ENCODE measurements around the gene GADD45G.

The GADD45G gene

DNA sequence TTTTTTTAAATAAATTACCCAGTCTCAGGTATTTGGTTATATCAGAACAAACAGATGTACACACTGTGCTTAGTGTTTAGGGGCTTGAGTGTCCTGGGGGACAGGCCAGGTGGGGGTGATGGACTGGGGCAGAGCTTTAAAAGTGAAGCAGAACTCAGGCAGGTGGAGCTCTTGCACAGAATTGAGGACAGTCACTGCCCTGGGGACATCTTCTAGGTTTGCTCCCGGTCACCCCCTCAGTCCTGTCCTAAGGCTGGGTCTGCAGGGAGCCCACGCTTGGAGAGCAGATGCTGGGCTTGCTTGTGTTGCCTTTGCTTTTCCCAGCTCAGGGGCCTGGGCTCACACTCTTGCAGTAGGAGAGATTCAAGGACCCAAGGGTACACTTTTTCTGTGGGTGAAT, 10.8 kb downstream of the GADD45G start:
- Mint-ChIP-seq H3K27me3 (no peaks in the 10 kb centered on the region), H3K4me1 (no peaks in the 10 kb centered on the region), H3K4me3 (no peak overlapping the region), H3K27ac (no peak overlapping the region), H3K36me3 (no peaks in the 10 kb centered on the region), H3K9me3 (no peaks in the 10 kb centered on the region)

DNA sequence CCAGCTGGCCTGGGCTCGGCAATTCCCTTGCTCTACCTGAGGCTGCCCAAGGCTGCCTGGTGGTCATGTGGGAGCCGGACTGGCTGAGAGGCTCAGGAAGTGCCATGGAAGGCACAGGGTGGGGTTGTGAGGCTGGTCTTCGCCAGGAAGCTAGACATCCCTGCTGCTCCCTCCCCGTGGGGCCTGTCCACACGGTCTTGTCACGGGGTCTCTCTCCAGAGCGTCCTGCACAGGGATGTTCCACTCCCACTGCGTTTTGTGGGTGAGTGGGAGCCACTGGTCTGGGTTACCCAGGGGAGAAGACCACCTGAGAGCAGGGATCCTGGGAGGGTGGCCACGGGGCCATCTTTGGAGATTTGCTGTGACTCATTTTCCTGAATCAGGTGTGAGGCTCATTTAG, 11.6 kb downstream of the GADD45G start:
- no peaks in the 10 kb centered on the region for H3K9me3 Mint-ChIP-seq
- H3K27me3 Mint-ChIP-seq: no peaks in the 10 kb centered on the region
- H3K27ac Mint-ChIP-seq: no peak overlapping the region
- no peaks in the 10 kb centered on the region for H3K36me3 Mint-ChIP-seq
- no peak overlapping the region for H3K4me3 Mint-ChIP-seq
- no peaks in the 10 kb centered on the region for H3K4me1 Mint-ChIP-seq

DNA sequence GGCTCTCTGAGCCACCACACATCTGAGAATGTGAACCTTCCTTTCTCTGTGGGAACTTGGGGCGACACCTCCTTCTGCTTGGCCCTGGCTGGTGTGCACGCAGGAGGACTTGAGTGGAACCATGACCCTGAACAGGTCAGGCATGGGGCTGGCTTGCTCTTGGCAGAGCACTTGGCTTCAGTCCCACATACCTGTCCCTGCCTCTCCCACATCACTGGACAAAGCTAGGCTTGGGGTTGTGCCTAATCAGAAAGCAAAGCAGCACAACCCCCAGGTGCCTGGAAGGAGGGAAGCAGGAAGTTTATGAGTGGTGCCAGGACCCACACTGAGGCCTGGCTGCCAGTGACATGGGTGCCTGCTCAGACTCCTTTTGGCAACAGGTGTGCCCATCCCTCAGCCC, 13.2 kb downstream of the GADD45G start:
- H3K27ac Mint-ChIP-seq: no peak overlapping the region
- H3K27me3 Mint-ChIP-seq: no peaks in the 10 kb centered on the region
- no peak overlapping the region for H3K4me3 Mint-ChIP-seq
- no peaks in the 10 kb centered on the region for H3K9me3 Mint-ChIP-seq
- no peaks in the 10 kb centered on the region for H3K4me1 Mint-ChIP-seq
- no peaks in the 10 kb centered on the region for H3K36me3 Mint-ChIP-seq

DNA sequence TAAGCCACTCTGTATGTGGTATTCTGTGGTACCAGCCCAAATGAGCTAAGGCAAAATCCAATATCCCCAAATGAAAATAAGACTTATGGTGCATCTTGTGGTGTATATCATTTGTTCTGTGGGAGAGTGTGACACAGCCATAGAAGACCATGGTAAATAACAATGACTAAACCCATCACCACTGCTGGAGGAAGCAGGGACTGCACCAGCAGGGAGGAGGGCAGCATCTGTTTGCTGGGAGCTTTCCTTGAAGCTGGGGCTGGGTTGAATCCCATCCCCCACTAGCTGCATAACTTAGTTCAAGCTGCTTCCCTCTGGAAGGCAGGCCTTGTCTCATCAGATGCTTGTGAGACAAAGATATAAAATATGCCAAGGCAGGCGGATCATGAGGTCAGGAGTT, 14.2 kb downstream of the GADD45G start:
- H3K4me1 Mint-ChIP-seq: no peaks in the 10 kb centered on the region
- no peaks in the 10 kb centered on the region for H3K27me3 Mint-ChIP-seq
- no peak overlapping the region for H3K27ac Mint-ChIP-seq
- H3K36me3 Mint-ChIP-seq: no peaks in the 10 kb centered on the region
- no peaks in the 10 kb centered on the region for H3K9me3 Mint-ChIP-seq
- H3K4me3 Mint-ChIP-seq: no peak overlapping the region

DNA sequence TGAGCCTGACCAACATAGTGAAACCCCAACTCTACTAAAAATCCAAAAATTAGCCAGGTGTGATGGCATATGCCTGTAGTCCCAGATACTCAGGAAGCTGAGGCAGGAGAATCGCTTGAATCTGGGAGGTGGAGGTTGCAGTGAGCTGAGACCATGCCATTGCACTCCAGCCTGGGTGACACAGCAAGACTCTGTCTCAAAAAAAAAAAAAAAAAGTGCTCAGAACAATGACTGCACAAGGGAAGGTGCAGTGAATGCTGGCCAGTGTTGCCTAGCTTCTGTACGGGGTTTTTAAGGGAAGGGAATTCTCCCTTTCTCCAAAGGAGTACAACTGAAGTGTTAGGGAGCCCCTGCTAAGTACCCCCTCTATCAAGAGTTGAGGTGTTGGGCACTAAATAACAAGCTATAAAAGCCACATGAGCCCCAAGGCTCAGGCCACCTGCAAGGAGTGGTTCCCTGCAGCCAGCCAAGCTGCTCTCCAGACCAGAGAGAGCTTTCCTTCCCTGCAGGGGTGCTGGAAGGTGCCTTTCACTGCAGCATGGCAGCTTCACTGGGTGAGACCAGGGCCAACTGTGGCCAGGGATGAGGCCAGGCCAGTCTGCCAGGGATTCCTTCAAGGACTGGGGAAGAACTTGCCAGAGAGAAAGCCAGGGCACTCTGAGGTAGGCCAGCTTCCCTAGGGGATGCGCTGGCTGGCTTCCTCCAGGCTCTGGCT, 14.8 kb downstream of the GADD45G start:
- H3K4me3 Mint-ChIP-seq: no peak overlapping the region
- H3K4me1 Mint-ChIP-seq: no peaks in the 10 kb centered on the region
- H3K36me3 Mint-ChIP-seq: no peaks in the 10 kb centered on the region
- H3K9me3 Mint-ChIP-seq: no peaks in the 10 kb centered on the region
- H3K27ac Mint-ChIP-seq: no peak overlapping the region
- H3K27me3 Mint-ChIP-seq: no peaks in the 10 kb centered on the region

DNA sequence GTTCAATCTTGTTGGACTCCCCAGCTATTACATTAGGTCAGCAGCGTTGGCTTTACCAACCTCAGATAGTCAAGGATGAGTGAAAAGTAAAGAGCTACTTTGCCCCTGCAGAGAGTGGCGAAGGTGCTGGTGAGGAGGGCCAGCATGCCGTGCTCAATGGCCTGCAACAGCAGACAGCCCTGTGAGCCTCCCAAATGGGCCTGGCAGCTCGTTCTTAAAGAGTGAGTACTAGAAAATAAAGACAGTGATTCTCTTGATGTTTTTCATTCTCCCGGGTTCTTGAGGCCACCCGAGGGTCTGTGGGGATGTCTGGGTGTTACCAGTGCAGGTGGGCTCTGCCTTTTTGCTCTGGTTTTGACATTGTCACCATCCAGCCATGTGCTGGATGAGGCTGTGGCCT, 16.2 kb downstream of the GADD45G start:
- H3K9me3 Mint-ChIP-seq: no peaks in the 10 kb centered on the region
- no peaks in the 10 kb centered on the region for H3K4me1 Mint-ChIP-seq
- no peak overlapping the region for H3K27ac Mint-ChIP-seq
- no peaks in the 10 kb centered on the region for H3K27me3 Mint-ChIP-seq
- H3K36me3 Mint-ChIP-seq: no peaks in the 10 kb centered on the region
- no peak overlapping the region for H3K4me3 Mint-ChIP-seq

DNA sequence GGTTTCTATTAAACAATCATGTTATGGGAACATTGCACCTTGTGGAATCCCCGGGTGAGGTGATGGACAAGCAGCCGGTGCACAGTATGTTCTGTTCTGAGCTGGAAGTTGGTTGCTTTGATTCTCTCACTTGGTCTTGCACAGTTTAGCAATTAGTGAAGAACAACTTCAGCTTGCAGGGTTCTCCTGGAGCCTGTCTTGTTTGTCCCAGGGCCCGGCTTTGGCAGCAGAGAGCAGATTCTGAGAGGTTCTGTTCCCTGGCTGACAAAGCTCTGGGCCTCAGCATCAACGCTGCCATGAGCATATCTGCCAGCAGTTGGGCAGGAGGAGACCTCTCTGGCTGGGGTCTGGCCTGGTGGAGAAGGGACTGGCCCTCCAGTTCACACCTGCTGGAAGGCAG, 16.9 kb downstream of the GADD45G start:
- H3K4me3 Mint-ChIP-seq: no peak overlapping the region

DNA sequence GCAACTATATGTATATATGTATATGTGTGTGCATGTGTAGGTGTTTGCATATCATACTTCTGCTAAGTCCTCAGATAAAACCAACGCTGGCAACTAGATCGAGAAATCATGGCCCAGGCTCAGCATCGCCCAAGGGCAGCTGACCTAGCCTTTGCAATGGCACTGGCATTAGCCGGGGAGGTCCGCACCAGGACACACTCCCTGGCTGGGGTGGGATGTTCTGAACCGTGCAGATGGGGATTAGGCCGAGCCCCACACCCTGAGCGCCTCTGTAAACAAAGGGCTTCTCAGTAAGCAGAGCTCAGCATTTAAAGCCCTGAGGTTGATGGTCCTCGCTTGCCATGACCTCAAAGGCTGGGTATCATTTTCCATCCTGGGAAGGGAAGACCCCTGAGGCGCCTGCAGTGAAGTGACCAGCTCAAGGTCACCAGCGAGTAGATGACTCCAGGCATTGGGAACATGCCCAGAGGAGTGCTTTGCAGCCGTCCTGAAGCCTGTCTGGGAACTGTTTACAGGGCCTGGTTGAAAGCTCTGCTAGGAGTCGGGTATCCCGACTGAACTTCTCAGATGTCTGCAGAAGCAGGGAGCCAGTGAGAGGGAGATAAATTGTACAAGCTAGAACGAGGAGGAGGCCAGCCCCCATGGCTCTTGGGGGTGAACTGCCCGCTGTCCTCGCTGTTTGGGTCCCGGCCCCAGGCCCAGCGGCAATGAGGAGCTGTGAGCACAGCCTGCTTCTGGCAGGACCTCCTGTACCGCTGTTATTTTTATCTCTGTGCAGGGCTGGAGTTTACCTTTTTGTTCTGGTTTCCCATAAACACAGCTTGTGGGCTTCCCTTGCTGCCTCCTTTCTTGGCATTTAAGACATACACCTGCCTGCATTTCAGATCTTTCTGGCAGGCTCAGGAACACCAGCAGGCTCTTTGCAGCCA, 18.4 kb downstream of the GADD45G start:
- Mint-ChIP-seq H3K27me3 (no peaks in the 10 kb centered on the region), H3K4me3 (no peak overlapping the region), H3K9me3 (no peaks in the 10 kb centered on the region), H3K4me1 (no peaks in the 10 kb centered on the region), H3K27ac (no peak overlapping the region), H3K36me3 (no peaks in the 10 kb centered on the region)

More for the DNA sequence above, 16.9 kb downstream of the GADD45G start:
- Mint-ChIP-seq H3K9me3 (no peaks in the 10 kb centered on the region), H3K27ac (no peak overlapping the region), H3K4me1 (no peaks in the 10 kb centered on the region), H3K36me3 (no peaks in the 10 kb centered on the region), H3K27me3 (no peaks in the 10 kb centered on the region)

DNA sequence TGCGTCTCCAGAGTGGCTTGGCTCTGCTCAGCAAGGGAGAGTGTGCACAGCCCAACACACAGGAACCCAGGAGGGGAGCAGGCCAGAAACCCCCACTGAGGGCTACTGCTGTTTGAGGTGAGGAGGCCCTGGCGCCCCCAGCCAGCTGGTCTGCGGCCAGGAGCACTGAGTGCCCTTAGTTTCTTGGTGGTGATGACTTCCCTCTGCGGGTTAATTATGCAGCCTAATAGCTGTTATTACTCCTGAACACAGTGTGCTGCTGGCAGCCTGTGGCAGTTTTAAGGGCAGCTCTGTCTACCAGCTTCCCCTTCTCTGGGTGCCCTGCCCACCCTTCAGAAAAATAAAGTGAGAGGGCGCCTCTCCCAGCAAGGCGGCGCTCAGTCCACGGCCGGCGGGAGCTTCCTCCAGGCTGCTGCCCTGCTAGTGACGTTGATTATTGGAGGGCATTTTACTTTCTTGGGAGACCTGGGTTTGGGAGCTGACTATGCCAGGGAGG, 19.2 kb downstream of the GADD45G start:
- Mint-ChIP-seq H3K9me3 (no peaks in the 10 kb centered on the region), H3K27me3 (no peaks in the 10 kb centered on the region), H3K36me3 (no peaks in the 10 kb centered on the region)

DNA sequence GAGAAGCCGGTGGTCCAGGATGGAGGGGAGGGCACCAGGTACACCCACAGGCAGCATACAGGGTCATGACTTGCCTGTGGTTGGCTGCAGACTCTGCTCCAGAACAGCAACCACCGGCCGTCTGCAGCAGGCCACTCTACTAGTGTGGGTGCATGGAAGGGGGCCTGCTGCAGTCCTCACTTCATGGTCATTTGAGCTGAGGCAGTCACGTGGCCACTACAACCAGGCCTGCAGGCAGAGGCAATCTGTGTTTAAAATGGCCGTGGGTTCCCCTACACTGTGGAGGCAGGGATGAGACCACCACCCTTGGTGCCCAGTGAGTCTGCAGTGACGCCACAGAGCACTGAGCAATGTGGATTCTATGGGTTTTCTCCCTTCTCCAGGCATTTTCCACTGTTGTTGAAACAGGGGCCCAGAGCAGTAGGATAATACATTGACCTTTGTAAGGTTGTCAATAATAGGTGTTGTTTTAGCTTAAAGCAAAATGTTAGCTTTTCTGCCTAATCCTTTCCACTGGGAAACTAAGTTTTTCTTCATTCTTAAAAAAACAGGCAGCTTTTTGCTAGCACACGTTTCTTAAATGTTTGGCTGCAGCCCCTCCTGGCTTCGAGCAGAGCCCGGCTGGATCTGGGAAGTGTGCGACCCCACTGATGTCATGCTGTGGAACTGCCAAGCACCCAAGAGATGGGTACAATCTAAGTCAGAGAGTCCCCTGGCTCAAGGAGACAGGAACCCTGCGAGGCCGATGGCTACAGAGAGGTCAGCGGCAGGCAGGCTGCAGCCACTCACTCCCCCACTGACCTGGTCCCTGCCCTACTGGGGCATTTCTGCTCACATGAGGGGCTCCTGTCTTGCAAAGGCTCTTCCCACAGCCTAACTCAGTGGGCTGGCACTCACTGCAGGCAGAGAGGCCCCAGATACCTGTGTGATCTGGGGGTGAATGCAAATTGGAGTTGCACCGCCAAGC, 21.2 kb downstream of the GADD45G start:
- no peak overlapping the region for H3K27ac Mint-ChIP-seq
- H3K4me3 Mint-ChIP-seq: no peak overlapping the region
- H3K4me1 Mint-ChIP-seq: no peaks in the 10 kb centered on the region
- no peaks in the 10 kb centered on the region for H3K27me3 Mint-ChIP-seq
- no peaks in the 10 kb centered on the region for H3K36me3 Mint-ChIP-seq
- H3K9me3 Mint-ChIP-seq: no peaks in the 10 kb centered on the region

More for the DNA sequence above, 19.2 kb downstream of the GADD45G start:
- no peaks in the 10 kb centered on the region for H3K4me1 Mint-ChIP-seq
- no peak overlapping the region for H3K27ac Mint-ChIP-seq
- no peak overlapping the region for H3K4me3 Mint-ChIP-seq

DNA sequence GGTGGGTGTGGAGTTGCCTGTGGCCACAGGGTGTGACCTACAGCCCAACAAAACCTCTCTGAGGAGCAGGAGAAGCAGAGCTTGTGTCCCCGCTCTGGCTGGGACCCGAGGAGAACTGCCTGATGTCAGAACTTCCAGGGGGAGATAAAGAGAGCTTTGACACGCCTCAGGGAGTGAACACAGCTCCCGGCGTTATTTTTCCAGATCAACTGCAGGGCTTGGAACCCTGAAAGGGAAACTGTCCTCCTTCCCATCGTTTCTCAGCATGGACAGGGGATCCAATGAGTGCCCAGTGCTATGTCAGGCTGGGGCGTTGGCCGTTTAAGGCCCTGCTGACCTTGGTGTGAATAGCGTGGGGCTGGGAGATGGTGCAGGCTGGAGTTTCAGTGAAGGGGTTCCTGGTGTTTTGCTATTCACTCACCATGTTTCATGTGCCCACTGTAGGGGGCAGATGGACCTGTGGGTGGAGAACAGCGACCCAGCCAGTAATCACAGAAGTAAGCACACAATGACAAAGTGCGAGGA, 22.0 kb downstream of the GADD45G start:
- Mint-ChIP-seq H3K27ac (no peak overlapping the region), H3K27me3 (no peaks in the 10 kb centered on the region), H3K4me3 (no peak overlapping the region), H3K36me3 (no peaks in the 10 kb centered on the region), H3K9me3 (no peaks in the 10 kb centered on the region), H3K4me1 (no peaks in the 10 kb centered on the region)

DNA sequence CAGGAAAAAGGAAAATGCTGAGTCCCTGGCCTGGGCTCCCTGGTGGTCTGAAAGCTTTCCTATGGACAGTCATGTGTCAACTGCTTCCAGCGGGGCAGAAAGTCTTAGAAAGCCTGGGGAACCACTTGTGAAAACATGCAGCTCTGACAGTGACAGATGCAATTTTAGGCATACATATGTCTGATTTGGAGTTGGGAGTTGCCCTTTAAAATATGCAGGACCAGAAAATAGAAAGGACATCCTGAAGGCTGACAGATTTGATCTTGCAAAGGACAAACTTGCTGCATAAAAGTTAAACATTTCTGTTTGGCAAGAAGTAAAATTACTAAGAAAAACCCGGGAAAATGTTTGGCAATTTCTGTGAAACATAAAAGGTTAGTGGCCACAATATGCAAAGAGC, 23.8 kb downstream of the GADD45G start:
- no peaks in the 10 kb centered on the region for H3K36me3 Mint-ChIP-seq
- no peaks in the 10 kb centered on the region for H3K27me3 Mint-ChIP-seq
- no peak overlapping the region for H3K27ac Mint-ChIP-seq
- no peaks in the 10 kb centered on the region for H3K4me1 Mint-ChIP-seq
- no peaks in the 10 kb centered on the region for H3K9me3 Mint-ChIP-seq
- no peak overlapping the region for H3K4me3 Mint-ChIP-seq

DNA sequence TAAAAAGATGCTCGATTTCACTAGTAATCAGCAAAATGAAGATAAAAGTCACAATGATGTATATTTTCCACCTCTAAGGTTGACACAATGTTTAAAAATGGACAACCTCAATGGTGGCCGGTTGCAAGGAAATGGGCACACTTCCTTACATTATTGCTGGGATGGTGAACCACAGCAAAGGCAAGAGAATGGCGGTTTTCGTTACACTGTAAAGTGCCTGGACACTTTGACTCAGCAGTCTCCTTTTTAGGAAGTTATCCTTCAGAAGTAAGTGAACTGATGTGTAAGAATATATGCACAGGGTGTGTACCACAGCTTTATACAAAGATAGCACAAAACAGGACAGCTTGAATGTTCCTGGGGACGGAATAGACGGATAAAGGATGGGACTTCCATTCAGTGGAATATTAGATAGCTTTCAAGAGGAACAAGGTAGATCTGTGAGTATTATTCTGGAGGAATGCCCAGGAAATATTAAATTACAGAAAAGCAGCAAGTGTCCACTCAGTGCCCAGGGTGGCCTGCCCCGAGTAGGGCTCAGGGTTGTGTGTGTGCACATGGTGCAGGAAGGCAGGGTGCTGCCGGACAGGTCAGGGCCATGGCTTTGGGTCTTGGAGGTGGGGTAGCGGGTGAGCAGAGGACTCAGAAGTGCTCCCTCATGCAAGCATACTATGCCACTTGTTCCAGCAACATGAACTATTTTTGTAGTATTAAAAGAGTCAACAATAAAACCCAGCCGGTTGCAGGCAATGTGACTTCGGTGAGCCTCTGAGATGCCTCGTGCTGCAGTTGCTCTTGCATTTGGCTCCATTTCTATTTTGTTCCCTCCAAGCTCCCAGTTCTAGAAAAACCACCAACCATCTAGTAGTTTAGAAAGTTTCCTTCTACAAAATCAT, 24.5 kb downstream of the GADD45G start:
- no peak overlapping the region for H3K27ac Mint-ChIP-seq
- no peaks in the 10 kb centered on the region for H3K27me3 Mint-ChIP-seq
- no peaks in the 10 kb centered on the region for H3K36me3 Mint-ChIP-seq

DNA sequence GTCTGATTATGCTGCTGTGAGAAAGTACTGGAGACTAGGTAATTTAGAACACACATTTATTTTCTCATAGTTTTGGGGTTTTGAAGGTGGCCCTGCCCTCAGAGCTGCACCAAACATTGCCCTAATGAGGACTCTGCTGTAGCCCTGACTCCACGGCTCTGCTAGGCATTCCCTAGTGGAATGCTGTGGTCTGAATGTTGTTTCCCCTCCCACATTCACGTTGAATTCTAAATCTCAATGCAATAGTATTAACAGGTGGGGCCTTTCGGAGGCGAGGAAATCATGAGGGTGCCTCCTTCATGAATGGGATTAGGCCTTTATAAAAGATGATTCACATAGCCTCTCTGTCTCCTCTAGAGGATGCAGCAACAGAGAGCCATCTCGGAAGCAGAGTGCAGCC, 25.7 kb downstream of the GADD45G start:
- Mint-ChIP-seq H3K27ac (no peak overlapping the region), H3K36me3 (no peaks in the 10 kb centered on the region), H3K4me1 (no peaks in the 10 kb centered on the region), H3K9me3 (no peaks in the 10 kb centered on the region), H3K27me3 (no peaks in the 10 kb centered on the region), H3K4me3 (no peak overlapping the region)

More for the DNA sequence above, 24.5 kb downstream of the GADD45G start:
- Mint-ChIP-seq H3K4me1 (no peaks in the 10 kb centered on the region), H3K4me3 (no peak overlapping the region), H3K9me3 (no peaks in the 10 kb centered on the region)

Data from activated naive CD4-positive, alpha-beta T cell treated with anti-CD3 and anti-CD28 coated beads, Interleukin-2, amount 50 U/mL, for 24 hours (primary cell).